Measurements from ENCODE around the gene CNN1. TPM values are rescaled to one million over a fixed set of nuclear protein-coding genes. Genes with fewer than 3 reads are reported as not detected.

The CNN1 gene
- total and polyA plus RNA-seq, 2 experiments from 2014 or later, result 13.3 to 20.9 TPM

DNA sequence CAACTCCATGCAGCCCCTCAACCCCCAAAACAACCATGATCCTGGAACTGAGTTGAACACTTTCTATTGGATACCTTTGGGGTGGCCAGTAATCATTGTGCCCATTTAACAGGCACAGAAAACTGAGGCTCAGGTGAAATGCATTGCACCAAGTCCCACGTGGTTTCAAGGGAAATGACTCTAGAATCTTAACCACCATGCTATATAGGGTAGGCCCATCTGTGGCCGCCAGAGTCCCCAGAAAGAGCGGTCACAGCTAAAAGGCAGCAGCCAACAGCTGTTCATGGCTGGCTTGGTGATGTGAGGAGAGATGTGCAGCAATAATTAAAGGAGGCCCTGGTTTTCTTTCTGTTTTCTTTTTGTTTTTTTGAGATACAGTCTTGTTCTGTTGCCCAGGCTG, 2.6 kb downstream of the CNN1 start:
- Histone ChIP-seq H3K4me3 (no peak overlapping the region), H3K27ac (ENCODE audit: low read depth) (no peak overlapping the region; the same call in 1 of the 2 replicates), H3F3A (replicated peaks; ENCODE audit: low read depth) (0 out of 2 replicates have a peak, but pooled peaks cover 9% of the 10 kb centered on the region), H3K79me2 (replicated peaks; ENCODE audit: insufficient read depth) (no peaks in the 10 kb centered on the region), H2AFZ (no peak overlapping the region), H3K36me3 (ENCODE audit: insufficient read depth) (no peaks in the 10 kb centered on the region), H3K9me2 (ENCODE audit: insufficient read depth) (no peaks in the 10 kb centered on the region), H3K27me3 (ENCODE audit: insufficient read depth) (no peaks in the 10 kb centered on the region), H4K20me1 (replicated peaks; ENCODE audit: insufficient read depth) (no peaks in the 10 kb centered on the region), H3K4me2 (no peak overlapping the region), H3K4me1 (ENCODE audit: insufficient read depth) (peaks cover 13% of the 10 kb centered on the region)
- ATAC-seq, result no peak
- H3K36me3 Mint-ChIP-seq (ENCODE audit: low read depth), result no peaks in the 10 kb centered on the region
- no peak for TF ChIP-seq EZH2 (IDR thresholded peaks at IDR 0.05; ENCODE audit: low read depth, unreplicated experiment)
- TF ChIP-seq STAT1 (IDR thresholded peaks at IDR 0.05; ENCODE audit: unreplicated experiment), result no peak
- TF ChIP-seq ZNF462 (CRISPR knock-in tag; IDR thresholded peaks at IDR 0.05), result no peak
- TF ChIP-seq JUNB (IDR thresholded peaks at IDR 0.05; ENCODE audit: unreplicated experiment), result no peak
- TF ChIP-seq CREB1 (CRISPR knock-in tag; IDR thresholded peaks at IDR 0.05; ENCODE audit: low read depth), result no peak
- TF ChIP-seq, protein P1, sequence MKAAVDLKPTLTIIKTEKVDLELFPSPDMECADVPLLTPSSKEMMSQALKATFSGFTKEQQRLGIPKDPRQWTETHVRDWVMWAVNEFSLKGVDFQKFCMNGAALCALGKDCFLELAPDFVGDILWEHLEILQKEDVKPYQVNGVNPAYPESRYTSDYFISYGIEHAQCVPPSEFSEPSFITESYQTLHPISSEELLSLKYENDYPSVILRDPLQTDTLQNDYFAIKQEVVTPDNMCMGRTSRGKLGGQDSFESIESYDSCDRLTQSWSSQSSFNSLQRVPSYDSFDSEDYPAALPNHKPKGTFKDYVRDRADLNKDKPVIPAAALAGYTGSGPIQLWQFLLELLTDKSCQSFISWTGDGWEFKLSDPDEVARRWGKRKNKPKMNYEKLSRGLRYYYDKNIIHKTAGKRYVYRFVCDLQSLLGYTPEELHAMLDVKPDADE (IDR thresholded peaks at IDR 0.05), result no peak
- H3K4me3 Mint-ChIP-seq, result no peak overlapping the region
- no peak overlapping the region for H3K27ac Mint-ChIP-seq
- no peak for DNase-seq (ENCODE audit: low spot score)
- H3K9me3 Mint-ChIP-seq, result no peaks in the 10 kb centered on the region
- H3K27me3 Mint-ChIP-seq (ENCODE audit: insufficient read depth, low read depth, poor library complexity), result peaks cover 23% of the 10 kb centered on the region
- H3K4me1 Mint-ChIP-seq, result peaks cover 19% of the 10 kb centered on the region

Data from GM23338 (cell line).